ENCODE data around the gene TMEM229B.

TMEM229B gene

GRCh38 chr14:67485501-67486095, 2.9 kb downstream of the TMEM229B start:
- DNase-seq, result no peak

GRCh38 chr14:67483579-67484285, 4.8 kb downstream of the TMEM229B start:
- DNase-seq, result no peak

- no peak for DNase-seq
These were observed 6.0 kb downstream of the TMEM229B start for GRCh38 chr14:67482231-67483164.

- peak; percentile 30 for DNase-seq
These were observed 8.5 kb downstream of the TMEM229B start for GRCh38 chr14:67480011-67480410.

- DNase-seq, result no peak
These were observed 9.8 kb downstream of the TMEM229B start for GRCh38 chr14:67478800-67479084.

GRCh38 chr14:67477926-67478799, 10.4 kb downstream of the TMEM229B start:
- DNase-seq, result no peak

GRCh38 chr14:67474366-67474765, 14.2 kb downstream of the TMEM229B start:
- no peak for DNase-seq

- DNase-seq, result no peak
These were observed 15.0 kb downstream of the TMEM229B start for GRCh38 chr14:67473290-67474082.

- DNase-seq, result no peak
These were observed 15.8 kb downstream of the TMEM229B start for GRCh38 chr14:67472726-67473125.

- no peak for DNase-seq
These were observed 18.6 kb downstream of the TMEM229B start for GRCh38 chr14:67469954-67470353.

- no peak for DNase-seq
These were observed 20.2 kb downstream of the TMEM229B start for GRCh38 chr14:67468378-67468730.

GRCh38 chr14:67467134-67467533, 21.4 kb downstream of the TMEM229B start:
- no peak for DNase-seq

GRCh38 chr14:67464879-67465278, 23.6 kb downstream of the TMEM229B start:
- no peak for DNase-seq

GRCh38 chr14:67464377-67464776, 24.1 kb downstream of the TMEM229B start:
- no peak for DNase-seq

- DNase-seq, result no peak
These were observed 24.6 kb downstream of the TMEM229B start for GRCh38 chr14:67463900-67464299.

- no peak for DNase-seq
These were observed 26.5 kb downstream of the TMEM229B start for GRCh38 chr14:67461996-67462395.

- no peak for DNase-seq
These were observed 27.1 kb downstream of the TMEM229B start for GRCh38 chr14:67461341-67461985.

- DNase-seq, result no peak
These were observed 29.2 kb downstream of the TMEM229B start for GRCh38 chr14:67459336-67459735.

- DNase-seq, result peak; percentile 28
These were observed 30.7 kb downstream of the TMEM229B start for GRCh38 chr14:67457782-67458181.

- no peak for DNase-seq
These were observed 31.8 kb downstream of the TMEM229B start for GRCh38 chr14:67456732-67457131.

GRCh38 chr14:67453575-67454300, 34.8 kb downstream of the TMEM229B start:
- no peak for DNase-seq

Data from retina (tissue), 1 donor.